BJ (cell line): ENCODE data around the gene TSSK3. TPM values are rescaled to one million over a fixed set of nuclear protein-coding genes. Genes with fewer than 3 reads are reported as not detected.

ENCODE experiments used
- polyA plus RNA-seq: library from polyadenylated mRNA; depleted of rRNA; stranded (reverse); fragments of >200 nt; gene quantifications from 2 replicates; pipeline ENCODE4 v1.2.3, GENCODE V29; 2011; rRNA removed

Gene TSSK3
- polyA plus RNA-seq, 1 experiment: 0.39 TPM

Other genes with a start within 250 kb of the TSSK3 start
- gene TXLNA, start 182.9 kb upstream of the TSSK3 start, polyA plus RNA-seq: 38.1 and 38.5 TPM in 2 replicates
- 11.5 and 13.9 TPM in 2 replicates for gene CCDC28B, start 161.9 kb upstream of the TSSK3 start, polyA plus RNA-seq
- 1.4 and 2.1 TPM in 2 replicates for gene IQCC, start 156.9 kb upstream of the TSSK3 start, polyA plus RNA-seq
- gene DCDC2B, start 153.4 kb upstream of the TSSK3 start, polyA plus RNA-seq: not detected in 2 replicates
- gene TMEM234, start 140.2 kb upstream of the TSSK3 start, polyA plus RNA-seq: 29.4 and 37.8 TPM in 2 replicates
- 412 and 478 TPM in 2 replicates for gene EIF3I, start 140.1 kb upstream of the TSSK3 start, polyA plus RNA-seq
- gene FAM167B, start 115.3 kb upstream of the TSSK3 start, polyA plus RNA-seq: 3.3 and 3.5 TPM in 2 replicates
- 0.05 and 0.11 TPM in 2 replicates for gene LCK, start 111.3 kb upstream of the TSSK3 start, polyA plus RNA-seq
- gene HDAC1, start 70.5 kb upstream of the TSSK3 start, polyA plus RNA-seq: 155 and 185 TPM in 2 replicates
- 41.3 and 52.0 TPM in 2 replicates for gene MARCKSL1, start 26.3 kb upstream of the TSSK3 start, polyA plus RNA-seq
- 1.3 and 2.4 TPM in 2 replicates for gene FAM229A, start 54 bp upstream of the TSSK3 start, polyA plus RNA-seq
- gene BSDC1, start 31.9 kb downstream of the TSSK3 start, polyA plus RNA-seq: 53.6 and 74.1 TPM in 2 replicates
- gene ZBTB8B, start 102.5 kb downstream of the TSSK3 start, polyA plus RNA-seq: not detected in 2 replicates
- 3.7 and 5.4 TPM in 2 replicates for gene ZBTB8A, start 176.9 kb downstream of the TSSK3 start, polyA plus RNA-seq